ENCODE results near the gene KIF2C. TPM values are rescaled to one million over a fixed set of nuclear protein-coding genes. Genes with fewer than 3 reads are reported as not detected.

KIF2C gene
- total RNA-seq, 1 donor from 2014 or later = 3.2 TPM

GRCh38 chr1:44723496-44724295 is 15.9 kb upstream of the KIF2C start:
- H3K9me3 ChIP-seq (ENCODE audit: insufficient read depth, low read depth, low read length) = no peaks in the 10 kb centered on the region
- H3K36me3 ChIP-seq (ENCODE audit: insufficient read depth, low read length) = no peaks in the 10 kb centered on the region
- FAIRE-seq = no peak
- Mint-ChIP-seq H3K27me3 (ENCODE audit: low read depth, unreplicated experiment) (no peaks in the 10 kb centered on the region), H3K27ac (ENCODE audit: unreplicated experiment) (peak overlapping the region; percentile 72), H3K9me3 (ENCODE audit: unreplicated experiment) (peaks cover 2% of the 10 kb centered on the region), H3K36me3 (ENCODE audit: low read depth, unreplicated experiment) (no peaks in the 10 kb centered on the region), H3K4me1 (ENCODE audit: low read depth, unreplicated experiment) (peaks cover 4% of the 10 kb centered on the region), H3K4me3 (ENCODE audit: unreplicated experiment) (no peak overlapping the region)
- no peak for DNase-seq (ENCODE audit: low read depth)
- H3K27me3 ChIP-seq (ENCODE audit: insufficient read depth, low read length) = no peaks in the 10 kb centered on the region
- H3K27ac ChIP-seq (ENCODE audit: low read depth, low read length) = no peak overlapping the region
- no peaks in the 10 kb centered on the region for H4K20me1 ChIP-seq (ENCODE audit: insufficient read depth, low read length)
- H3K4me1 ChIP-seq (ENCODE audit: insufficient read depth, low read length) = peaks cover 3% of the 10 kb centered on the region
- no peak overlapping the region for H2AFZ ChIP-seq (ENCODE audit: low read depth, low read length)
- no peak overlapping the region for H3K9ac ChIP-seq (ENCODE audit: low read length)
- H3K4me3 ChIP-seq (ENCODE audit: insufficient read depth, low read depth, low read length) = no peak overlapping the region
- no peak overlapping the region for H3K4me2 ChIP-seq (ENCODE audit: low read length)
- no peaks in the 10 kb centered on the region for H3K79me2 ChIP-seq (ENCODE audit: insufficient read depth, low read length)
- TF ChIP-seq CTCF (IDR thresholded peaks at IDR 0.05; ENCODE audit: insufficient read depth, low read depth, low read length) (no peak), EZH2 (IDR thresholded peaks at IDR 0.05; ENCODE audit: insufficient read depth, low read length) (no peak)

GRCh38 chr1:44724296-44724954 is 15.2 kb upstream of the KIF2C start:
- no peaks in the 10 kb centered on the region for H3K79me2 ChIP-seq (ENCODE audit: insufficient read depth, low read length)
- Mint-ChIP-seq H3K36me3 (ENCODE audit: low read depth, unreplicated experiment) (no peaks in the 10 kb centered on the region), H3K27me3 (ENCODE audit: low read depth, unreplicated experiment) (no peaks in the 10 kb centered on the region), H3K4me3 (ENCODE audit: unreplicated experiment) (no peak overlapping the region), H3K9me3 (ENCODE audit: unreplicated experiment) (peaks cover 4% of the 10 kb centered on the region), H3K4me1 (ENCODE audit: low read depth, unreplicated experiment) (peaks cover 4% of the 10 kb centered on the region), H3K27ac (ENCODE audit: unreplicated experiment) (no peak overlapping the region)
- H3K9ac ChIP-seq (ENCODE audit: low read length) = no peak overlapping the region
- no peak for TF ChIP-seq CTCF (IDR thresholded peaks at IDR 0.05; ENCODE audit: insufficient read depth, low read depth, low read length)
- TF ChIP-seq EZH2 (IDR thresholded peaks at IDR 0.05; ENCODE audit: insufficient read depth, low read length) = no peak
- no peaks in the 10 kb centered on the region for H3K9me3 ChIP-seq (ENCODE audit: insufficient read depth, low read depth, low read length)
- no peaks in the 10 kb centered on the region for H3K27me3 ChIP-seq (ENCODE audit: insufficient read depth, low read length)
- no peak for DNase-seq (ENCODE audit: low read depth)
- no peak overlapping the region for H3K4me3 ChIP-seq (ENCODE audit: insufficient read depth, low read depth, low read length)
- H4K20me1 ChIP-seq (ENCODE audit: insufficient read depth, low read length) = no peaks in the 10 kb centered on the region
- H3K27ac ChIP-seq (ENCODE audit: low read depth, low read length) = no peak overlapping the region
- no peaks in the 10 kb centered on the region for H3K36me3 ChIP-seq (ENCODE audit: insufficient read depth, low read length)
- FAIRE-seq = no peak
- no peak overlapping the region for H2AFZ ChIP-seq (ENCODE audit: low read depth, low read length)
- no peak overlapping the region for H3K4me2 ChIP-seq (ENCODE audit: low read length)
- H3K4me1 ChIP-seq (ENCODE audit: insufficient read depth, low read length) = no peaks in the 10 kb centered on the region

All from astrocyte (in vitro differentiated cells and primary cell).